HG03469 (cell line): ENCODE data around the gene MRPL45.

ENCODE experiments used
- ATAC-seq: cut with Tn5 transposase; IDR thresholded peaks from one replicate; pipeline ENCODE4 v1.9.1; 2021; ENCODE audit warnings: mild to moderate bottlenecking, moderate library complexity, moderate number of reproducible peaks; ENCODE audit not compliant: unreplicated experiment

The MRPL45 gene

DNA sequence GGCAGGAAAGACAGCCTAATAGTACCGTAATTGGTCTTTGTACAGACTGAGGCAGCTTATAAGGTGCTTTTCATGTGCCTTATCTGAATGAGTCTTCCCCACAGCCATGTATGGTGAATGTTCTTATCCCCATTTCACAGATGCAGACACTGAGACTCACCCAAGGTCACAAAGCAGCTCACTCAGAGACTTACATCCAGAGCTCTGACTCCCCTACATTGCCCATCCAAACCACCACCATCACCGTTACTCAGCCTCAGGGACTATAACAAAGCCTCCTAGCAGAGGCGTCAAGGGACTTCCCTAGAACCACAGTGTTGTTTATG, 47.4 kb downstream of the MRPL45 start:
- no peak for ATAC-seq

DNA sequence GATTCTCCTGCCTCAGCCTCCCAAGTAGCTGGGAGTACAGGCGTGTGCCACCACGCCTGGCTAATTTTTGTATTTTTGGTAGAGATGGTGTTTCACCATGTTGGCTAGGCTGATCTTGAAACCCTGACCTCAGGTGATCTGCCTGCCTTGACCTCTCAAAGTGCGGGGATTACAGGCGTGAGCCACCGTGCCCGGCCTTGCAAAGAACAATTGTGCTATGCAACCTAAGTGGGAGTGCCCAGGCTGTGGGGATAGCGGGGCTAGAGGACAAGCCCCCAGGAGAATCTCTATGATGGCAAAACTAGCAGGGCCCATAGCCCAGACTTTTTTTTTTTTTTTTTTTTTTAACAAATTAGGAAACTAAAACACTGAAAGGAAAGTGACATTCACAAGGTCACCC, 48.8 kb downstream of the MRPL45 start:
- no peak for ATAC-seq

DNA sequence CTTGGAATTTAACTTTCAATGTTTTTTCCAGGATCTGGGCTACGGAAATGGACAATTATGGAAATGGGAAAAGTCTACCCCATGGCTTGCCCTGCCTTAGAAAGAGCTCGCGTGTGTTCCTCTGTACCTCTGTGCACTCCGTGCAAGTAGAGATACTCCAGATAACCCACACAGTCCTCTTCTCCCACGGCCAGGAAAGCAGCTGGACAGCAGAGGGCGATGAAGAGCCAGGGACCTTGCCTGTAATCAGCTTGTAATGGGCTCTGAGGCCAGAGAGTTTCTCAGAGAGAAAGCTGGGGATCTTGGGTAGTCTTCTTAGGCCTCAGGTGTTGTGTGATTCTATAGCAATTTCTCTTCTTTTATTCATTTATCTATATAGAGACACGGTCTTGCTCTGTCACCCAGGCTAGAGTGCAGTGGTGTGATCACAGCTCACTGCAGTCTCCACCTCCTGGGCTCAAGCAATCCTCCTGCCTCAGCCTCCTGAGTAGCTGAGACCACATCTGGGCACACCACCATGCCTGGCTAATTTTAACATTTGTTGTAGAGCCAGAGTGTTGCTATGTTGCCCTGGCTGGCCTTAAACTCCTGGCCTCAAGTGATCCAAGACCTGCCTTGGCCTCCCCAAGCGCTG, 52.2 kb downstream of the MRPL45 start:
- ATAC-seq: no peak

DNA sequence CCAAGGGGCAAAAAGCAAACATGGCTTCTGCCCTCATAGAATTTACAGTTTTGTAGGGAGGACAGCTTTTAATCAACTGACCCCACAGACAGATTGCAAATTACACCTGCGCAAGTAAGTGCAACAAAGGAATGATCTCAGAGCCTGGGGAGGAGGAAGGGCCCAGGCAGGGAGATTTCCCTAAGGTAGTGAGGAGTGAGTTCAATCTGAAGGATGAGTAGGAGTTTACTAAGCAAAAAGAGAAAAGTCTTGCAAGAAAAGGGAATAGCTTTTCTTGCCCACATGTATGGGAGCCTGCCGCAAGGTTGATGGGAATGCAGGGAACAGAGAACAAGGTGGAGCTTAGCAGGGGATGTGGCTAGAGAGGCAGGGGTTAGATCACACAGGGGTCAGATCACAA, 53.1 kb downstream of the MRPL45 start:
- ATAC-seq: no peak

DNA sequence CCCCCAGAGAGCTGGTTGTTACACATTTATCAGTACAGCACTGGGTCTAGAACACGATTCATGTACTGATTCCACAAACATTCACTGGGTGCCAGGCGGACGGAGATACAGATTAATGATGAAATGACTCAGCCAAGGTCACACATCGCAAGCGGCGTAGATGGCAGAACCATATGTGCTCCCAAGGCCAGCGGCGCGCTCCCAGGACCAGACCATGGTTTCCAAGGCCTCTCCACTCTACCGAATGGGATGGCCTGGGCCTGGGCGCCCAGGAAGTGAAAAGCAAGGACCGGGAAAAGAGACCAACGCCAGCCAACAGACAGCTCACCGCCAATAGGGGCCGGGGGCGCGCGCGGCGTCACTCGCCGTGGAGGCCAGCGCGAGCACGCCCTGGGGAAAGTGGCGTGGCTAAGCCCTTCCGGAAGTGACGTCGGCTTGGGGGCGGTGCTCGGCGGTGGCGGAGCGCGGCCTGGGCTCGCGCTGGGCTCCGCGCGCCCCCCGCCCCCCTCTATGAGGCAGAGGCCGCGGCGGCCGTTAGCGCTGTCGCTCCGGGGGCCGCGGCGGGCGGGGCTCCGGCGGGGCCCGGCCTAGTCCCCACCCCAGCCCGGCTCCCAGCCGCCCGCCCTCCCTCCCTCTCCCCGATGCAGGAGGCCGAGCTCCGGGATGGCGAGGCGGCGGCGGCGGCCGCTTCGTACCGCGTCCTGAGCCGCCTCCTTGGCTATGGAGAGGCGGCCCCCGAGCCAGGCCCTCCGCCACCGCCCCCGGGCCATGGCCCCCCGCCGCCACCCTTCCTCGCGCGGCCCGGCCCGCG, 54.6 kb downstream of the MRPL45 start, which contains the start of gene SOCS7:
Gene SOCS7, plus strand, starts transcription at position 433 of the 811 bp plus-strand sequence. Its CDS starts 209 bp downstream, at position 642.
- peak; percentile 74 for ATAC-seq

DNA sequence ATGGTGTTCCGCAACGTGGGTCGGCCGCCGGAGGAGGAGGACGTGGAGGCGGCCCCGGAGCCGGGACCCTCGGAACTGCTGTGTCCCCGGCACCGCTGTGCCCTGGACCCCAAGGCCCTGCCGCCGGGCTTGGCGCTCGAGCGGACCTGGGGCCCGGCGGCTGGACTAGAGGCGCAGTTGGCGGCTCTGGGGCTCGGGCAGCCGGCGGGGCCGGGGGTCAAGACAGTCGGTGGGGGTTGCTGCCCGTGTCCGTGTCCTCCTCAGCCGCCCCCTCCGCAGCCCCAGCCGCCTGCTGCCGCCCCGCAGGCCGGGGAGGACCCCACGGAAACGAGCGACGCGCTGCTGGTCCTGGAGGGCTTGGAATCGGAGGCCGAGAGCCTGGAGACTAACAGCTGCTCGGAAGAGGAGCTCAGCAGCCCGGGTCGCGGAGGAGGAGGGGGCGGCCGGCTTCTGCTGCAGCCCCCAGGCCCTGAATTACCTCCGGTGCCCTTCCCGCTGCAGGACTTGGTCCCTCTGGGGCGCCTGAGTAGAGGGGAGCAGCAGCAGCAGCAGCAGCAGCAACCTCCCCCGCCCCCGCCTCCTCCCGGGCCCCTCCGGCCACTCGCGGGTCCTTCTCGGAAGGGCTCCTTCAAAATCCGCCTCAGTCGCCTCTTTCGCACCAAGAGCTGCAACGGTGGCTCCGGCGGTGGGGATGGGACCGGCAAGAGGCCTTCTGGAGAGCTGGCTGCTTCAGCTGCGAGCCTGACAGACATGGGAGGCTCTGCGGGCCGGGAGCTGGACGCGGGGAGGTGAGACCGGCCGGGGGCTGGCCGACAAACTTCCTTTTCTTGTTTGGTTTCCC, 55.5 kb downstream of the MRPL45 start:
- ATAC-seq: no peak

DNA sequence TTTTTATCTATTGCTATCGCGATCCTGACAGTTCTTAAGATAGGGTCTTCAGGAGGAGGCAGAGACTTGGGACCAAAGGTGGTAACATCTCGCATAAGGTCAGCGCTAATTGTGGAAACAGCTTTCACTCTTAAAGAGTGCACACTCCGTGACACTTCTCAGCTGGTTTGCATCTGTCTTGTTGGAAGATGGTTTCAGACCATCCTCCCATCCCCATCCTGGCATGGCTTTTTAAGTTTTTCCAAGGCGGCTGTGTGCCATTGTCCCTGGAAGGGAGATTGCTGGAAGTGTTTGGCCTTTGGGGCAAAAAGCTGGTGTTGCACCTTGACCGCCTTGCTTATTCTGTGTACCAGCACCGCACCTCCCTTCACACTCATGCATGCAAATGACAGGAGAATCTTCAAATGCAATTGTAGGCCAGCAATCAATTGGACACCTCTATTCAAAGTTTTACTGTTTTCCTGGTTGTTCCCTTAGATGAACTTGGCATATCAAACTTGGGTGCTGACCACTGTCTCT, 56.2 kb downstream of the MRPL45 start:
- no peak for ATAC-seq

DNA sequence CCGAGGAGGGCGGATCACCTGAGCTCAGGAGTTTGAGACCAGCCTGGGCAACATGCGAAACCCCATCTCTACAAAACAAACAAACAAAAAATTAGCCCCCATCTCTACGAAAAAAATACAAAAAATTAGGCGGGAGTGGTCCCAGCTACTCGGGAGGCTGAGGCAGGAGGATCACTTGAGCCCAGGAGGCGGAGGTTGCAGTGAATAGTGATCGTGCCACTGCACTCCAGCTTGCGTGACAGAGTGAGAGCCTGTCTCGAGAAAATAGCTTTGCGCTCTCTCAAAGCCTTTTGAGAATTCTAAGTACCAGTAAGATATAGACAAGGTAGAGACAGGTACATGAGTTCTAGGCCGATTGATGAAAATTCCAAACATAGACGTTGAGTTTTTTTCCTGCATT, 56.7 kb downstream of the MRPL45 start:
- no peak for ATAC-seq

DNA sequence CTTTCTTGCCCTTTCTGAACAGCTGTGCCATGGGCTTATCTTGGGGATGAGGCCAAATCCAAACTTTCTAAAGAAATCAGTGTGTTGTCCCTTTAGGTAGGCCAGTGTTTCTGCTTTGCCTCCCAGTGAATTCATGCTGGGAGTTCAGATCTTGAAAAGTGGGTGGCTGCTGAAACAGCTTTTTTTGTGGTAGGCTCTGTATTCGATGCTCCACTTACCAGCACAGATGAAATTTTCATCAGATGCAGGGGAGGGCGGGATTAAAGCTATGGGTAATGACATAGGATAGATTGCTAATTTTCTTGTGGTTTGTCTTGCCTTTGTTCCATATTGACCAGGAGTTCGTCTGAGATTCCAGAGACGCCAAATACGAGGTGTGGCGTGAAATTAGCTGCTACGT, 57.5 kb downstream of the MRPL45 start:
- no peak for ATAC-seq

DNA sequence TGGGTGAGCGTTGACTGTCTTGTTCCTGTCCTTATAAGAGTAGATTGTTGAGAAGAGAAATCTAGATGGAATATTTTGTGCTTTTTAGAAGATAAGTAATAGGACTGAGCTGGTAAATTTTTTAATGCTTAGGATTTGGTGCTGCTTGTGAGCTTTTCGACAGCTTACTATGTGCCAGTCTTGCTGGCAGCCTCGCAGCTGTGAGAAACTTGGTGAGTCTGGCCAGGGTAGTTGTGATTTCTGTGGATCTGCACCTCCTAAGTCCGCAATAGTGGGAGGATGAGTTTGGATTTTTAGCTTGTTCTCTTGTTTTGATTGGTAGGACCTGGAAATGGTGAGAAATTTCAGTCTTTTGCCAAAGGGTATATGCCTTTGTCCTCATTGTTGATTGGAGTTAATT, 58.3 kb downstream of the MRPL45 start:
- no peak for ATAC-seq

DNA sequence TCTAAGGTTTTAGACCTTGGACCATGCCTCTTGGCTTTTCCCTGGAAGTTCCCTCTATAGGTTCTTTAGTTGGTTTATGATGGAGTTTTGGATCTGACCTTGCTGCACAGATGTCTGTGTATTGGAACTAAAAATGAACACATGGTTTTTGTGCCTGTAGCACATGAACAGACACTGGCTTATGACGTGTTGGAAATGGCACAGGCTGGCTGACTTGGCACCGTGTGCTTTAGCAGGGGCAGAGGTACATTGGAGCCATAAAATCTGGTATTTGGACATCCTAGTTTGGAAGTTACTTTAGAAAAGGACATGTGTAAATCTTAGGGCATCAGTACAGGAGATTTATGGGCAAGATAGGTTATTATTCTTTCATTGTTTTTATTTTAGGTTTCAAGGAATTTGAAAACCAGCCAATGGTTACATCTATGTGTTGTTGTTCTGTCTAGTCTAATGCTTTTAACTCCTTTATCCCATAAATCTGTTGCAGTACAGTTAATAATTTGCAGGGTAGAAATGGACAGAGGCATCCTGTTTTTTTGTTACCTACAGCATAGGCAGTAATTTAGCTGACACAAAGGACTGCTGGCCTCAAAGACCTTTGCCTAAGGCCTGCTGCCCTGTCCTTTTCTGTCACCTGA, 60.6 kb downstream of the MRPL45 start:
- no peak for ATAC-seq

DNA sequence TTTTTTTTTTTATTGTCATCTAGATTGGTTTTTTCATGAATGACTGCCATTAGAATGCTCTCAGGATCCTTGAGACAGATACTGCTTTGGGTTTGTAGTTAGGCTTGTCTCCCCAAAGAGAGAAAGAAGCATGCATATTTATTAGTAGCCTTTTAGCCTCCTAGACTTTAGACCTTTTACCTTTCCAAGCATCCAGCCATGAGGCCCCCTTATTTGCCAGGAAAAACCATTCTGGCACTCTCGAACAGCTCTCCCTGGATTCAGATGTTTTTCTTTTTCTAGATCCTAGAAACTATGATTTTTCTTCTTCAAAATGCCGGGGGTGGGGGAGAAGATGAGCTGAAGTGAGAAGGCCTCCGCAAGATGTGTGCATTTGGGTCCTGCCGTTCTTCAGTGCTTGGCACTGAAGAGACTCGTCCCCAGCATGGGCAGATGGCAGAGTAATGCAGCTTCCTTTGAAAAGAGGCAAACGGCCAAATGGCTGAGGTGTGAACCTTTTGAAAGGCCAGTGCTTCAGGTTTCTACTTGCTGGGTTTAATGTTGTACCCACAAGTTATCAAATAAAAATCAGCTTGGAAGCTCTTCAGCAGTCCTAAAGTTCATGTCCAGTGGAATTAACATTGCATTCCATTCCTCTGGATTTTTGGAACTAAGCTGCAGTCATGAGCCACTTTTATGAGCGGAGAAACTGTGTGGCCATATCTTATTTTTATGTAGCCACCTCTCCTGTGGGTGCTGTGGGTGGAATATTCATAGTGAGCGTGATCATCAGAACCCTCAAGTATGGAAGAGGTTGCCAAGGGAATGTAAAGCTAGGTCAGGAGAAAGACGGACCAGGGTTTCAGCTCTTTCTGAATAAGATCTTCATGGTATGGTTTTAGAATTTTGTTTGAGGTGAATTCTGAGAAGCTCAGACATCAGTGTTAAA, 61.9 kb downstream of the MRPL45 start:
- no peak for ATAC-seq

DNA sequence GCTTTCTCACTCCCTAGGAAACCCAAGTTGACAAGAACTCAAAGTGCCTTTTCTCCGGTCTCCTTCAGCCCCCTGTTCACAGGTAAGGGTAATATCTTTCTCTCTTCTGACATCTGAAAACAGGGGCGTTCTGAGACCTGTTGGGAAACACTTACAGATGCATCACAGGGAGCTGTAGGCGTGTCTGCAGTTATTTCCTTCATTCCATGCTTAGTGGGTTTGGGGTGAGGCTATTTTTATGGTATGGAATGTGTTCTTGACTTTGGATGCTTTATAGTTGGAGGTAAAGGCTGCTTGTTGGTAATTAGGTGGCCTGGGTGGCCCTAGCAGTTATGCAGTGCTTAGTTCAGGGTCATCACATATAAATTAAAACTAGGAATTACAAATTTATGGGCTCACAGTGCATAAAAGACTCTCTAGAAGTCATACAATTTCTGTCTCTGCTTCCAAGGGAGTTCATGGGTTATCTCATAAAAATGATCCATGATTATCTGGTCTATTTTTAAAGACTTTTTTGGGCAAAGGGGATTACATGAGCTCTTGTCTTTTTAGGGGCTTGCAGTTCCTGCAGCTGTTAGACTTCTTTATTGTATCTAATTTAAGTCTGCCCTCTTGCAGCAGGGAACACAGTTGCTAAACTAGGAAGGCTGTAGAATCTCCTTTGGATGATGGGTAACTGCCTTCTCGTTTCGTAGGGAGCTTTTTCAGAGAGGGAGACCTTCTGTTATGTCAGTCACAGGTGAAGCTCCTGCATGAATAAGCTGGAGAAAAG, 64.9 kb downstream of the MRPL45 start:
- no peak for ATAC-seq

DNA sequence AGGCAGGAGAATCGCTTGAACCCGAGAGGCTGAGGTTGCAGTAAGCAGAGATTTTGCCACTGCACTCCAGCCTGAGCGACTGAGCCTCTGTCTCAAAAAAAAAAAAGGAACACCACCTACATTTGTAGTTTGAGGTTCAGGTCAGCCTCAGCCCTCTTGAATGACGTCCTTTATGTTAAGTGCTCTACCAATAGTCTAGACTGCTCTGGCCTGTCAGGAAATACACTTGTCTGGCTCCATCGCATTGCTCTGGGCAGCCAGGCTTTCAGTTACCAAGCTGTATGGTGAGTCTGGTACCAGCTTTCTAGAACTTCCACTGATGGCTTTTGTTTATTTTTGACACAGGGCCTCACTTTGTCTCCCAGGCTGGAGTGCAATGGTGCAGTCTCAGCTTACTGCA, 66.0 kb downstream of the MRPL45 start:
- no peak for ATAC-seq

DNA sequence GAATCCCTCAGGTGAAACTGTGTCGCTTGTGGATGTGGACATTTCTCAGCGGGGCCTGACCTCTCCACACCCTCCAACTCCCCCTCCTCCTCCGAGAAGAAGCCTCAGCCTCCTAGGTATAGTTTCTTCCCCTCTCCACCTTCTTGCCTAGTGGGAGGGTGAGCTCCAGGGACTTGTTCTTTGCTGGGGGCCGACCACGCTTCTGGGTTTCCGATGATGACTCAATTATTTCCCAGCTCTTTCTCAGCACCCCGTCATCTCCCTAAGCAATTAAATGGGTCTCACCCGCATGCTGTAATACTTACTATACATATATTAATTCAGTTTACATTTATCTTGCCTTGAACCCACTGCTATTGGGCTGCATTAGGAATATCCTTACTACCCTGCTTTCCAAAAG, 67.8 kb downstream of the MRPL45 start:
- ATAC-seq: no peak

DNA sequence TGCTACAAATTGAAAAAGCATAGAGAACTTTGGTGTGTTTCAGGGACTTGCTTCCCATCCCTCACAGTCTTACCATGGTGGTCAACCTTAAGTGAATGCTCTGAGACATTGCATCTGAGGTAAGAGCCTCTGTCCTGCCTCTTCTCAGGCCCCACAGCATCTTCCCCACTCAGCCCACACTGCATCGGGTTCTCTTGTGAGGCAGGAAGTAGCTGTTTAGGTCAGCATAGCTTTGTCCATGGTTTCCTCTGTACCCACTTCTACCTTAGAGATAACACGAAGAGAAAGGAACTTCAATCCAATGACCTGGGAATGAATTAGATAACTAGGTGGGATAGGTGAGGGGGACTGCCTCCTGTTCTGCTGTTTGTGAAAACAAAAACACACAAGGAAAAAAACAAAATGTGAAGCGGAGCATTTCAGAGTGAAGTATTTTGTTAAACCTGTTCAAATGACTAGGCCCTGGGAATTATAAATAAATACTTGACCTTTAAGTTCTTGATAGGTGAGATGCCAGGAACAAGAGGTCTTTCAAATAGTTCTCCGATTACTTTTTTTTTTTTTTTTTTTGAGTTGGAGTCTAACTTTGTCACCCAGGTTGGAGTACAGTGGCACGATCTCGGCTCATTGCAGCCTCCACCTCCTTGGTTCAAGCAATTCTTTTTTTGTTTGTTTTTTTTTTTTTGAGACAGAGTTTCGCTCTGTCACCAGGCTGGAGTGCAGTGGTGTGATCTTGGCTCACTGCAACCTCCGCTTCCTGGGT, 72.3 kb downstream of the MRPL45 start:
- ATAC-seq: no peak
